ENCODE results near the gene GFY. TPM values are rescaled to one million over a fixed set of nuclear protein-coding genes. Genes with fewer than 3 reads are reported as not detected.

The GFY gene
- total and polyA plus RNA-seq, 9 of the 15 experiments (the other 6 are each of a cell fraction or from before 2014, with no cell fraction given), result 0.06 to 0.40 (median 0.19) TPM; not detected in 3

GRCh38 chr19:49442771-49443365 lies 17.7 kb downstream of the GFY start (continued):
- no peak for TF ChIP-seq ZNF398 (CRISPR knock-in tag; IDR thresholded peaks at IDR 0.05)

- Histone ChIP-seq H3K9ac (ENCODE audit: insufficient read depth in 1 of 2, low read depth in 2 of 2, low read length in 2 of 2) (peak overlapping the region; percentile 67 to 89), H3K27ac (ENCODE audit: extremely low read depth, low read depth, low read length) (peak overlapping the region; percentile 78), H3K4me2 (ENCODE audit: insufficient read depth, low read length) (peak overlapping the region; percentile 89), H3K36me3 (ENCODE audit: control insufficient read depth, insufficient read depth, low read length) (peaks cover 23% of the 10 kb centered on the region; the same call in 2 of the 3 replicates), H3K79me2 (ENCODE audit: control insufficient read depth, insufficient read depth, low read length) (peaks cover 7% of the 10 kb centered on the region; the same call in 2 of the 3 replicates), H3K27me3 (ENCODE audit: control insufficient read depth in 2 of 2, insufficient read depth in 2 of 2, low read length in 2 of 2) (peaks cover 7 to 19% of the 10 kb centered on the region in 2 experiments; a peak in 4 of 5 replicates), H3K4me3 (peak overlapping the region; percentile 84), H4K20me1 (replicated peaks; ENCODE audit: control insufficient read depth, insufficient read depth, low read length) (no peaks in the 10 kb centered on the region; the same call in 1 of the 2 replicates), H3K9me3 (replicated peaks; ENCODE audit: control insufficient read depth, insufficient read depth, low read depth, low read length) (no peaks in the 10 kb centered on the region), H3K4me1 (replicated peaks in 1 of 2; ENCODE audit: control insufficient read depth in 2 of 2, insufficient read depth in 2 of 2, low read length in 2 of 2) (peaks cover 32 to 59% of the 10 kb centered on the region in 2 experiments), H2AFZ (ENCODE audit: low read depth, low read length) (peak overlapping the region; percentile 99), H3K9me1 (ENCODE audit: control insufficient read depth, insufficient read depth, low read length) (no peaks in the 10 kb centered on the region)
- in situ Hi-C loops (cut with MboI) (no loop called here), intact Hi-C loops (cut with micrococcal nuclease) (loop anchor here (1.0 to 10.0 kb wide), 4 partner anchors 21 to 291 kb away; partner anchors contain the start of gene PTH2)
- no TSS peak for BruUV-seq (replicated peaks)
- POLR2A ChIA-PET, result interaction anchor here (0.6 to 1.7 kb wide), 3 partner anchors 10 to 198 kb away, joined by 3 to 5 read pairs (median 3); partner anchors contain the start of gene ALDH16A1
- FAIRE-seq (peak; percentile 95), DNase-seq (ENCODE audit: extremely low read depth in 1 of 4, low spot score in 3 of 4) (peak; percentile 69 to 96 (median 80)), ATAC-seq (peak; percentile 88)
- CTCF ChIA-PET (ENCODE audit: low intra/inter-chr PET ratio), result interaction anchor here (0.6 to 3.1 kb wide), 6 partner anchors 51 to 221 kb away, joined by 3 to 59 read pairs (median 4); partner anchors contain the start of genes DKKL1 and KASH5
- under 1% methylated on average over 39 of the region's 47 CpGs for WGBS (ENCODE audit: insufficient coverage, low coverage, missing lambda C conversion rate)
- TF ChIP-seq PCBP1 (IDR thresholded peaks at IDR 0.05; ENCODE audit: low read depth, low read length, poor library complexity, severe bottlenecking), result no peak
- TF ChIP-seq SRSF9 (IDR thresholded peaks at IDR 0.05; ENCODE audit: borderline replicate concordance, low read depth, low read length), result no peak
- no peak for TF ChIP-seq BMI1 (IDR thresholded peaks at IDR 0.05; ENCODE audit: low read length)
- TF ChIP-seq ZC3H11A (IDR thresholded peaks at IDR 0.05; ENCODE audit: low read depth, low read length), result no peak
- peak in 1 of 3 experiments; percentile 88; a peak in 2 of 6 replicates for TF ChIP-seq ZBTB11 (CRISPR knock-in tag; IDR thresholded peaks at IDR 0.05)
- no peak for TF ChIP-seq GTF2F1 (IDR thresholded peaks at IDR 0.05; ENCODE audit: low read depth, low read length)
- TF ChIP-seq NFIX (CRISPR knock-in tag; IDR thresholded peaks at IDR 0.05; ENCODE audit: low read depth), result no peak
- TF ChIP-seq, protein P1, sequence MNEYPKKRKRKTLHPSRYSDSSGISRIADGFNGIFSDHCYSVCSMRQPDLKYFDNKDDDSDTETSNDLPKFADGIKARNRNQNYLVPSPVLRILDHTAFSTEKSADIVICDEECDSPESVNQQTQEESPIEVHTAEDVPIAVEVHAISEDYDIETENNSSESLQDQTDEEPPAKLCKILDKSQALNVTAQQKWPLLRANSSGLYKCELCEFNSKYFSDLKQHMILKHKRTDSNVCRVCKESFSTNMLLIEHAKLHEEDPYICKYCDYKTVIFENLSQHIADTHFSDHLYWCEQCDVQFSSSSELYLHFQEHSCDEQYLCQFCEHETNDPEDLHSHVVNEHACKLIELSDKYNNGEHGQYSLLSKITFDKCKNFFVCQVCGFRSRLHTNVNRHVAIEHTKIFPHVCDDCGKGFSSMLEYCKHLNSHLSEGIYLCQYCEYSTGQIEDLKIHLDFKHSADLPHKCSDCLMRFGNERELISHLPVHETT (CRISPR knock-in tag; conservative IDR thresholded peaks at IDR 0.05 in 1 of 2, IDR thresholded peaks at IDR 0.05 in 1 of 2), result peak in 1 of 2 experiments; percentile 86; a peak in 2 of 4 replicates
Observed at GRCh38 chr19:49443366-49444099, 18.3 kb downstream of the GFY start.
